PFSK-1 (cell line): Measurements from ENCODE around the gene IGF2R.

Experiments
- FOXP2 ChIP-seq: optimal IDR thresholded peaks from 2 replicates; pipeline ENCODE3; 2011; ENCODE audit warnings: borderline replicate concordance, control low read depth, inconsistent platforms; ENCODE audit not compliant: insufficient read depth; ENCODE audit errors: extremely low read length, extremely low read depth
- POLR2AphosphoS5 ChIP-seq: IDR thresholded peaks from 2 replicates; pipeline ENCODE4 v1.6.1; 2012; ENCODE audit warnings: low read depth, mild to moderate bottlenecking, control low read depth, low read length, moderate library complexity
- REST ChIP-seq, 2 experiments: IDR thresholded peaks; 2 replicates each; pipeline versions ENCODE4 v1.6.1 to v1.8.0; 2011 to 2012; ENCODE audit warnings: low read depth in 2 of 2, low read length in 2 of 2, control low read depth in 1 of 2, inconsistent platforms in 1 of 2, mild to moderate bottlenecking in 1 of 2, moderate library complexity in 1 of 2; ENCODE audit not compliant: insufficient read depth in 1 of 2
- TAF1 ChIP-seq: IDR thresholded peaks from 2 replicates; pipeline ENCODE4 v1.6.1; 2012; ENCODE audit warnings: low read length, control low read depth, borderline replicate concordance; ENCODE audit not compliant: insufficient read depth

GRCh38 chr6:159939591-159940016, 29.3 kb upstream of the IGF2R start:
- TF ChIP-seq POLR2AphosphoS5 (no peak), FOXP2 (no peak), REST (IDR thresholded peaks at IDR 0.05; ENCODE audit: insufficient read depth in 1 of 2, low read depth in 2 of 2, low read length in 2 of 2) (no peak), TAF1 (no peak)
